GM18951 (cell line): ENCODE measurements around the gene DCST2.

Experiments
- POLR2A ChIP-seq: IDR thresholded peaks from 4 replicates; pipeline ENCODE4 v1.6.1; 2011; ENCODE audit warnings: mild to moderate bottlenecking; ENCODE audit not compliant: insufficient read length, insufficient read depth; ENCODE audit errors: extremely low read depth
- in situ Hi-C: fragments of 300-500 bp; cut with MboI; formaldehyde crosslinking; loops from one replicate; pipeline ENCODE4 v1.12.0; 2022; ENCODE audit warnings: low sequenced_read_pairs, mixed read lengths, inconsistent platforms; ENCODE audit not compliant: unreplicated experiment

DCST2 gene

DNA sequence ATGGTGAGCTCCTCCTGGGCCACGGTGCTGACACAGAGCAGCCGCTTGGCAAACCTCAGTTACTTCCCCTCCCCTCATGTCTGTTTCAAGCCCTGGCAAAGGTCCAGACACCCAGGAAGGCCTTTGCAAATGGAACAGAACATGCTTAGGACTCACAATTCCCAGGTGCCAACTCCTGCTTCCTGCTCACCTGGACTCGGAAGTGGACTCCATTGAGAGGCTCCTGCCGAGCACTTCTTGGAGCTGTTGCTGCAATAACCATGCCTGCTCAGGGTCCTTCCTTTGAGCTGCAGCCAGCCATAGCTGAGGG is 10.7 kb downstream of the DCST2 start:
- in situ Hi-C loops: no loop called here
- TF ChIP-seq POLR2A: no peak

DNA sequence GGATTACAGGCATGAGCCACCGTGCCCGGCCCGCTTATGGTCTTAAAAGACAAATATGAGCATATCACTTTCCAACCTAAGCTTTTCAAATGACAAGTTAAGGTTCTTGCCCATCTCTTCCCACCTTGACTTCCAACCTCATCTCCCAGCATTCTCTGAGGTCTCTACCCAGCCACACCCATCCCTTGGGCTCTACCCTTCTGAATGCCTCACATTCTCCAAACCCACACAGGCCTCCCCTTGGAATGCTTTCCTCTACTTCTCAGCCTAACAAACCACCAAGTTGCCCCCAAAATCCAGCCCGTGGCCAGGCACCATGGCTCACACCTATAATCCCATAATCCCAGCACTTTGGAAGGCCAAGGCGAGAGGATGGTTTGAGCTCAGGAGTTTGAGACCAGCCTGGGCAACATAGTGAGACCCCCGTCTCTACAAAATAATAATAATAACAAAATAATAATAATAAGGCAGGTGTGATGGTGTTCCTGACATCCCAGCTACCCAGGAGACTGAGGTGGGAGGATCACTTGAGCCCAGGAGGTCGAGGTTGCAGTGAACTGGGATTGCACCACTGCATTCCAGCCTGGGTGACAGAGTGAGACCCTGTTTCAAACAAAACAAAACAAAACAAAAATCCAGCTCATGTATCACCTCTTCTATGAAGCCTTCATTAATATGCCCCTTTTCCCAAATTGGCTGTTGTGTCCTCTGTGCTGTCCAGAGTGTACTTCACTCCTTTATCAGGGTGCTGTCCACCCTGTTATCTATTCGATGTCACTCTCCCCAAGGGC is 11.2 kb downstream of the DCST2 start:
- no peak for TF ChIP-seq POLR2A
- in situ Hi-C loops: no loop called here

DNA sequence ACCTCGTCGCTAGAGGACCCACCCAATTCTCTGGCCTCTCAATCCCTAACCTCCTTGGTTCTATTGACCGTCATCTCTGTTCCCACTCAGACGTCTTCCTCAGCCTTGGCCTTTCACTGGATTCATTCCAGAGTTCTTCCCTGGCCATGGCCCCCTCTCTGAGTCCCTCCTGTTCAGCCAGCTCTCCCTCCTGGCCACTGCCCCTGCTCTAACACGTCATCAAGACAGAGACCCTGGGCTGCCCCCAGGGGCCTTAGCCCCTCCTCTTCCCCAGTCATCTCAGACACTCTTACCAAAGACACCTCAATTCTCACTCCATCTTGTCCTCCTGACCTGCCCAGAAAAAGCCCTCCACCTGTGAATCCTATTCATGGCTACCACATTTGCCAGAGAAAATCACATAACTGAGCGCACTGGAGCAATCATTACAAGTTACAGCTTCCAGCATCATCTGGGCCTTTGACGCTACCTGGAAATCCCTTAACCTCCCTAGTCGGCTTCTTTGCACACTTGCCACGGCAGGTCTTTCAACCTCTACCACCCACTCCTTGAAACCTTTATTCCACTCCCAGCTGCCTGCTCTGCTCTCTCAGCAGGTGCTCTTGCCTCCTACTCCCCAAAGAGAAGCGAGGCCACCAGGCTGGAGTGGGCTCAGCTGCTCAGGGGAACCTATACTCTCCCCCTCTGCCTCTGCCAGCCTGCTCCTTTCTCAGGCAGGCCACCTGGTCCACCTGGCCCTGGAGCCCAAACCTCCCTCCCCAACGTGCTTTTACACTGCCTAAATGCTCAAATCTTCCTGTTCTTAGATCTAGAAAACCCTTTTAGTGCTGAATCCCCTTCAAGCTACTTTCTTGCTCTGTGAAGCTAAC is 14.0 kb downstream of the DCST2 start:
- in situ Hi-C loops: no loop called here
- TF ChIP-seq POLR2A: no peak

DNA sequence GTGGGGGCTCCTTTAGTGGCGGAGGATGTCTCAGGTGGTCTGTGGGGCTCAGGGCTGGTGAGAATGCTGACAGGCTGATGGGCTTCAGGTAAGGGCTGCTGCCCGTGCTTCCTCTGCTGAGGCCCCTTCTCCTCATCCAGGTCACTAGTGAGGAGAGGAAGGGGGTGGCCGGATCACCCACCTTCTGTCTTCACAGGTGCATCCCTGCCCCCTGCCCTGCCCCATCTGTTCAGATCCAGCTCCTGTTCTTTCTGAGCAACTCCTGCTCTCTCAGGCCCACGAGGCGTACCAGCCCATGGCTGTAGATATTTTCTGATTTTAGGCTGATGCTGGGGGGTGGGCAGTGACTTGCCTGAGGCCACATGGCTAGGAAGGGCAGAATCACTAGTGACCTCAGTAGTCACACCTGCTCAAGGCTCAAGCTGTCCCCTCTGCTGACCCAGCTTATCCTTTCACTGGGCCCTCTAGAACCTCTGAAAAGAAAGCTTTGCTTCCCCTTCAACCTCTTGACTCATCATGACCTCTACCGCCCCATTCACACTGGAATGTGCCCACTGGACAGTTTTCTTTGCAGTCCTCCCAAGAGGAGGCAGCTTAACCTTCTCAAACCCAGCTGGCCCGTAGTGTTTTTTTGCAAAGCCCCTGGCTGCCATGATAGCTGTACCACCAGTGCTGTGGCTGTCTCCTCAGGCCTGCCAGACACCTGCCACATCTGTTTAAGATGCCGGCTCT is 14.8 kb downstream of the DCST2 start:
- no peak for TF ChIP-seq POLR2A
- in situ Hi-C loops: no loop called here

DNA sequence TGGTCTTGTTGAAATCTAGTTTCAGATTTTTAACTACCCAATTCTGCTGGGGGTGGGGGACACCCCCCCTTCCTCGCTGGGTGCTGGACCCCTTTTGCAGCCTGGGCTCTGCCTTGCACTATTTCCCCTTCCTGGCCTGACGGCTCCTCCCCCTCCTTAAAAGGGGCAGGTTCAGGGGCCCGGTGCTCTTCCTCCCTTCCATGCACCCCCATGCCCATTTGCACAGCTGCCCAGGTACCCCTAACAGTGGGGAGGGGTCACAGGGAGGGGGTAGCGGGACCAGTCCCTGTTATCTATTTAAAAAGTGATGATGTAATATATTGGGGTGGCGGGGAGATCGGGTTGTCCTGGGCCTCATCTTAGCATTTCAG is 15.7 kb downstream of the DCST2 start:
- in situ Hi-C loops: no loop called here
- TF ChIP-seq POLR2A: no peak

DNA sequence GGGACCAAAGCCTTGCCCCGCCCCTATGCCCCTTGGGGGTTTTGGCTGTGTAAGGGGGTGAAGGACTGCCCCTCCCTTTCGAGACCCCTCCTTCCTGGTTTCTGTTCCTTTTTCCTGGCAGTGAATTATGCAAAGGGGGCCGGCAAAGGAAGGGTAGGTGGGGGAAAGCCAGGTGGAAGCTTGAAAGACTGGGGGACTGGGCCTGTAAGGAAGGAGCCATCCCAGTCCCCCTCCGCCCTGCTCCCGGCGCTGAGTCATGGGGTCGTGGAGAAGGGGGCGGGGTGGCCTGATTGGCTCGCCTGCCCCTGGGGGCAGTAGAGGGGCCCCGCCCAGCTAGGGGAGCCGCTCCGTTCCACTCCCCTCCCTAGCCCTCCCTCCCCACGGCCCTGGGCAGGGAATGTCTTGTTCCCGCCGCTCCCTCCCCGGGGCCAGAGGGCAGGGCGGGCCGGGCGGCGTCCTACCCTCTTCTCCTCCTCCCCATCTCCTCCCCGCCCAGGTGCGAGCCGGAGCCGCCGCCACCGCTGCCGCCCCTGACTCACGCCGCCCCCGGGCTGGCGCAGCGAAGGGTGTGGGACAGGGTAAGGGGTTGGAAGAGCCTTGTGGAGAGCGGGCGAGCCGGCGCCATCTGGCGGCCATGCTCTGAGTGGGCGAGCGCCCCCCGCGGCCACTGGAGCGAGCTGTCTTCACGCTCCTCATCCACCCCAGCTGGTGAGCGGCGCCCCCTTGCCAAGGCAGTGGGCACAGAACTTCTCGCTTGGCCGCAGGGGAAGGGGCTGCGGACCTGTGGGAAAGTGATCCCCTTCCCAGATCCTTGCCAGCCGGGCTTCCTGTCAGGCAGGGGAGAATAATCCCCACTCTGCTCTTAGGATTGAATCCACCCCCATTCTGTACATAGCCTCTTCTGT is 16.3 kb downstream of the DCST2 start:
- TF ChIP-seq POLR2A: no peak
- in situ Hi-C loops: no loop called here

DNA sequence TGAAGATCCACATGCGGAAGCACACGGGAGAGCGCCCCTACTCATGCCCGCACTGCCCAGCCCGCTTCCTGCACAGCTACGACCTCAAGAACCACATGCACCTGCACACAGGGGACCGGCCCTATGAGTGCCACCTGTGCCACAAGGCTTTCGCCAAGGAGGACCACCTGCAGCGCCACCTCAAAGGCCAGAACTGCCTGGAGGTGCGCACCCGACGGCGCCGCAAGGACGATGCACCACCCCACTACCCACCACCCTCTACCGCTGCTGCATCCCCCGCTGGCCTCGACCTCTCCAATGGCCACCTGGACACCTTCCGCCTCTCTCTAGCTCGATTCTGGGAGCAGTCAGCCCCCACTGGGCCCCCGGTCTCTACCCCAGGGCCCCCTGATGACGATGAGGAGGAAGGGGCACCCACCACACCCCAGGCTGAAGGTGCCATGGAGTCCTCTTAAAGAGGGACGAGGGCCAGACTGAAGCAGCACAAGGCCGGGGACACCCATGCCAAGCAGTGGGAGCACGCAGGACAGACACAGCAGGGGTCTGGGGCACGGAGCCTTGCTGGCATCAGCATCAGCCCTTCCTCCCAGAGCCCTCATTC is 17.2 kb downstream of the DCST2 start:
- no peak for TF ChIP-seq POLR2A
- in situ Hi-C loops: no loop called here

DNA sequence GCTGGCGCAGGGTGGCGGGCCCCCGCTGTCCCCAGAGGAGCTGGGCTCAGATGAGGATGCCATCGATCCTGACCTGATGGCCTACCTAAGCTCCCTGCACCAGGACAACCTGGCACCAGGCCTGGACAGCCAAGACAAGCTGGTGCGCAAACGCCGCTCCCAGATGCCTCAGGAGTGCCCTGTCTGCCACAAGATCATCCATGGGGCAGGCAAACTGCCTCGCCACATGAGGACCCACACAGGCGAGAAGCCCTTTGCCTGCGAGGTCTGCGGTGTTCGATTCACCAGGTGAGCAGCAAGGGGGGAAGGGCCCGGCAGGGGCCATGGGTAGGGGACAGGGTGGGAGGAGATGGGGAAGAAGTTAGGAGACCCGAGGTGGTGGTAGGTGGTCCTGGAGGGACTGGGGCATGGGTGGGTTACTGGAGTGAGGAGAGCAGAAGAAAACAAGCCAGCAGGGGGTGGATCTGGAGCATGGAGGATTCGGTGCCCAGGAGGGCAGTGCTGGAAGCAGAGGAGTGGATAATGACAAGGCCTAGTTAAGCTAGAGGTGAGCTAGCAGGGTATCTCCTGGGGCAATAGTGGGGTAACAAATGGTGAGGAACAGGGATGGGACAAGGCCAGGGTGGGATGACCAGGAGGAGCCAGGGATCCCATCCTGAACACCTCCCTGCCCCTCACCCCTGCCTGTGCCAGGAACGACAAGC is 17.9 kb downstream of the DCST2 start:
- TF ChIP-seq POLR2A: no peak
- in situ Hi-C loops: no loop called here

DNA sequence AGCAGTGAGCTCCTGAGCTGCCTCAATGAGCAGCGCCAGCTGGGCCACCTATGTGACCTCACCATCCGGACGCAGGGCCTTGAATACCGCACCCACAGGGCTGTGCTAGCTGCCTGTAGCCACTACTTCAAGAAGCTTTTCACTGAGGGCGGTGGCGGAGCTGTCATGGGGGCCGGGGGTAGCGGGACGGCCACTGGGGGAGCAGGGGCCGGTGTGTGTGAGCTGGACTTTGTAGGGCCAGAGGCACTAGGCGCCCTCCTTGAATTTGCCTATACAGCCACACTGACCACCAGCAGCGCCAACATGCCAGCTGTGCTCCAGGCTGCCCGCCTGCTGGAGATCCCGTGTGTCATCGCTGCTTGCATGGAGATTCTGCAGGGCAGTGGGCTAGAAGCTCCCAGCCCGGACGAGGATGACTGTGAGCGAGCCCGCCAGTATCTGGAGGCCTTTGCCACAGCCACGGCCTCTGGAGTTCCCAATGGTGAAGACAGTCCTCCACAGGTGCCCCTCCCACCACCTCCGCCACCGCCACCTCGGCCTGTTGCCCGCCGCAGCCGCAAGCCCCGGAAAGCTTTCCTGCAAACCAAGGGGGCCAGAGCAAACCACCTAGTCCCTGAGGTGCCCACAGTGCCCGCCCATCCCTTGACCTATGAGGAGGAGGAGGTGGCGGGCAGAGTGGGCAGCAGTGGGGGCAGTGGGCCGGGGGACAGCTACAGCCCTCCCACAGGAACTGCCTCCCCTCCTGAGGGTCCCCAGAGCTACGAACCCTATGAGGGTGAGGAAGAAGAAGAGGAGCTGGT is 18.7 kb downstream of the DCST2 start:
- in situ Hi-C loops: no loop called here
- no peak for TF ChIP-seq POLR2A

DNA sequence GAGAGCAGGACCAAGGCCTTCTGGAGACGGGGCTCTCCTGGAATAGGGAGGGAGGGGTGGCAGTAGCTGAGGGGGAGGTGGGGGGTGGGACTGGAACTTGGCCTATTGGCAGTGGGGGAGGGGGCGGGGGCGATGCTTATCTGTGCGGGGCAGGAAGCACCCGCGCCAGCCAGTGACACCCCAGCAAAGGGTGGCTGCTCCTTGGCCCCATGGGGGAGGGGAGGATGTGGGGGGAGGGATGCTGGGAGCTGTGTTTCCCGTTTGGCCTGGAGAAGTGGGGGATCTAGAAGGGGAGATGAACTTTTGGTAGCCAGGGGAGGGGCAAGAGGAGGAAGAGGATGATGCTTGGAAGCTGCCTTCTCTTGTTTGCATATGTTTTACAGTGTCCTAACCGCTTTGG is 19.9 kb downstream of the DCST2 start:
- no peak for TF ChIP-seq POLR2A
- in situ Hi-C loops: no loop called here

DNA sequence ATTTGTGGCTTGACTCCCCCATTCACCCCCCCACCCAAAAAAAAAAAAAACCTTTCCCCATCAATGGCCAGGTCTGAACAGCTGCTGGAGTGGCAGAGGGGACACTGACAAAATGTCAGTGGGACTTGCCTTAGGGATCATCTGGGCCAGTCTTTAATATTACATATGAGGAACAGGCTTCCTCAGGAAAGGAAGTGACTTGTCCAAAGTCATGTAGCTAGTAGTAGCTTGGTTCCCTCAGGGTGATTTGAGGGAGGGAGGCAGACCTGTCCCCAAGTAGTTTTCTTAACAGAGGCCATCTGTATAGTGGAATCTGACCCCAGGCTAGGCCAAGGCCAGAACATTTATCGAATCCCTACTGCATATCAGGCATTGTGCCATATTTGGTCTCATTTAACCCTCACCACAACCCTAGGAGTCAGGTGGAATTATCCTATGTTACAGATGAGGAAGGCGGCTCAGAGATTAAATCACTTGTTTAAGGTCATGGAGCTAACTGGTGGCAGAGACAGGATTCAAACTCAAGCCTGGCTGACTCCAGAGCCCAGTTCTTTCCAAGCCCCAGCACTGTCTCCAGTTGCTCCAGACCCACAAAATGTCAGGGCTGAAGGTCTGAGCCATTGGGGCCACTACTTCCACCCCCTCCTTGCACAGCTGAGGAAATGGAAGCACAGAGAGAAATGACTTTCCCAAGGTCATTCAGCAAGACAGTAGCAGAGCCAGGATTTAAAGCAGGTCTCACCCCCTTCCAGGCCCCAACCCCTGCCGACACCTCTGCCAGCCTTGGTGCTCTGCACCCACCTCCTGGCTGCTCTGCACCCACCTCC is 20.6 kb downstream of the DCST2 start:
- in situ Hi-C loops: no loop called here
- no peak for TF ChIP-seq POLR2A
